Activated naive CD8-positive, alpha-beta T cell treated with anti-CD3 and anti-CD28 coated beads, Interleukin-2, amount 50 U/mL, for 16 hours (primary cell): ENCODE data around the gene KRTAP22-1.

Experiments
- DNase-seq: peaks from one replicate; pipeline ENCODE4 v3.0.0-alpha.2; 2020; ENCODE audit warnings: low read depth, low spot score

Gene KRTAP22-1

DNA sequence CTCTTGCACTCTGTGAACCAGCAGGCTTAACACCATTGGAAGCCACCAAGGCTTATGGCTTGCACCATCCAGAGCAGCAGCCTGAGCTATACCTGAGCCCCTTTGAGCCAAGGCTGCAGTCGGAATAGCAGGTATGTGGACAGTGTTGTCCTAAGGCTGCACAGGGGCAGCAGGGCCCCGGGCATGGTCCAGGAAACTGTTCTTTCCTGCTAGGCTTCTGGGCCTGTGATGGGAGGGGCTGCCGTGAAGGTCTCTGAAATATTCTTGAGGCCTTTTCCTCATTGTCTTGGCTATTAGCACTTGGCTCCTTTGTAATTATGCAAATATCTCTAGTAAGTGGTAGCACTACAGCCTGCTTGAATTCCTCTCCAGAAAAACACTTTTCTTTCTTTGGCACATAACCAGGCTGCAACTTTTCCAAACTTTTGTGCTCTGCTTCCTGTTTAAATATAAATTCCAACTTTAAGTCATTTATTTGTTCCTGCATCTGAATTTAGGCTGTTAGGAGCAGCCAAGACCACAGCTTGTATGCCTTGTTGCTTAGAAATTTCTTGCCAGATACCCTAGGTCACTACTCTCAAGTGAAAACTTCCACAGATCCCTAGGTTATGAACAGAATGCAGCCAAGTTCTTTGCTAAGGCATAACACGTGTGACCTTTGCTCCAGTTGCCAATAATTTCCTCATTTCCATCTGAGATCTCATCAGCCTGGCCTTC, 24.7 kb downstream of the KRTAP22-1 start:
- DNase-seq, result no peak

DNA sequence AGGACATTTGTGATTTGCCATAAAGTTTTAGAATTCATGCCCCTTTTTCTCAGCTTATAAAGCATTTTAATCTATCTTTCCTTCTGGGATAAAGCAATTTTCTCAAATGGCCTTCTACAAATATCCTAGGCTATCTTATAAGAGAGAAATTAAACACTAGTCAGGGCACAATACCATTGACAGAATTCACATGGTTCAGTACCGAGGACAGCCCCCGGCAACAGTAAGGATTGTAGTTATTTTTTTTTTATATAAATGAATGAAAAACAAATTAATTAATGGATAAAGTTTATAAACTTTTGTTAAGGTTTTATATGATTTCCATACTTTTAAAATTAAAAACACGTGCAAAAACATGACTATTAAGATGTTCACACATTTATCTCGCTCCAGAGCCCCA, 27.2 kb downstream of the KRTAP22-1 start:
- no peak for DNase-seq

DNA sequence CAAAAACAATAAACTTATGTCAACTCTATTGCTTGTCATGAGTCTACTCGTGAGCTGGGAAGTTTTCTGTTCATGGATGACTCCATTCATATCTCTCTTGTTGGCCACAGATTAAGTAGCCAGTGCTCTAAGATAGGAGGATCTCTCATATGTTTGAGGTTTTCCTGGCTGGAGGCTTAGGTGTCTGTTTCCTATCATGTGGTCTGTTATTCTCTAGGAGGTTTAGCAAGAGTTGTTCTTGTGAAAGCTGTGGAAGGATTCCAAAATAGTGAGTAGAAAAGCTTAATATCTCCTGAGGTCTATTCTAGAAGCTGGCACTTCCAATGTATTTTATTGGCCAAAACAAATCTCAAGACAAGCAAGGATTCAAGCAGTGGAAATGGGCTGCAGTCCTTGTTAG, 28.3 kb downstream of the KRTAP22-1 start:
- DNase-seq, result no peak

DNA sequence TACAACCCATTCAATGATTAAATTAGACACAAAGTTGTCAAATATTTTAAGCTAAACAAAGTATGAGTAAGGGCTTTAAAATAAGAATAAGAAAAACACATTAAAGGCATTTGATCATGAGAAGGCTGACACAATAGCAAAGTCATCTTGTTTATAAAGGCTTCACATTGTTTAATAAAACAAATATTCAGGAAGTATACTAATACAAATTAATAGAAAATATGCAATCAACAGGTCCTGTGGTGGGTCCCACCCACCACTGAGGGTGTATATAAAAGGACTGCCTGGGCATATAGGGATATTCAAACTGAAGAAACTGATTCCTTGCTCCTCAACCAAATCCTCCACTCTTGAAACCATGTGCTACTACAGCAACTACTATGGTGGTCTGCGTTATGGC, 34.0 kb downstream of the KRTAP22-1 start, which contains the start of gene KRTAP20-2:
Gene KRTAP20-2, plus strand, starts transcription at position 301 of the 400 bp plus-strand sequence. Its CDS starts 58 bp downstream, at position 359.
- no peak for DNase-seq

DNA sequence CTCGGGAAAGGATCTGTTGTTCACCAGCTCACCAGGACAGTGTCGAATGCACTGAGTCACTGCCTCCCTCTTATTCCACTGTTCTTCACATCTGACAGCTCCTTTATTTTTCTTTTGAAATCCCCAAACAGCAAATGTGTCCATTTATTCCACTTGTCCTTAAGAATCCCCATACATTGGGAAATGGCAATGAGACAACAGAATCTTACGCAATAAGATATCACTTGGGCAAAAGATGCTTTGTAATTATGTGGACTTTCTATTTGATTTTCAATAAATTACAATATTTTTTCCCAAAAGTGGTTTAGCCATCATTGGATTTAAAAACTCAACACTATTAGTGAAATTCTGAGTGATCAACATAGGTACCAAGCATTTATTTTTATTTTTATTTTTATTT, 37.8 kb downstream of the KRTAP22-1 start:
- no peak for DNase-seq

DNA sequence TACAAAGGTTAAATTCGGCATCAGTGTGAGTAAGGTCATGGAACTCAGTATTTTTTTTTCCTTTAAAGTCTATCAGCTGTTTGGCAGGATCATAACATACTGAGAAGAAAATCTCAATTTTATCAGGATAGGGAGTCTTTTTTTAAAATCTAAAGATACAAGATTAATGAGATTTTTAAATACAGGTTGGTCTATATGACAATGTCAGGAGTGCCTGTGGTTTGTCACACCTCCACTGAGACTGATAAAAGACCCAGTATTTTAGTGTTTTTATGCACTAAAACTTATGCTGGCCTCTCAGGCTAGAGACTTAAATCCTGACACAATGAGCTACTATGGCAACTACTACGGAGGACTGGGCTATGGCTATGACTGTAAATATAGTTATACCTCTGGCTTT, 41.7 kb downstream of the KRTAP22-1 start, which contains the start of gene KRTAP20-3:
Gene KRTAP20-3, plus strand, starts transcription at position 301 of the 400 bp plus-strand sequence.
- no peak for DNase-seq

DNA sequence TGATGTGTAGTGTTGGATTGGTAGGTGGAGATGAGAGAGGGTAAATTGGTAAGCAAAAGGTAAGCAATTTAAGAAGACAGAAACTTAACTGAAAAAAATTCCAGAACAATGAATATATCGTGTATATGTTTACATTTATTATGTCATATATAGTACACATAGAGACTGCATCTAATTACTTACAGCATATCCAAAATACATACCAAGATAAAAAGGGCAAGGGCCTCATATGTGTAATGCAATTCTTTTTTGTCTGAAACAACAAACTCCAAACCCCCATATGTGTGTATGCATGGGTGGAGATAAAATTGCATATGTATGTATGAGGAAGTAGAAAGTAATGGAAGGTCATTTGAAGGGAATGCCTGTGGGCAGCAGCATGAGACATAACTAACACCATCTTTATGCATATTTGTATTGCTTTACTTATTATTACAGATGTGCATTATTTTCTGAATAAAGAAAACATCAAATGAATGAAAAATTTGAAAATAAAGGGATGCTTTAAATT, 46.1 kb downstream of the KRTAP22-1 start:
- no peak for DNase-seq
